Effector CD8-positive, alpha-beta T cell (primary cell): Measurements from ENCODE around the gene TMBIM1.
A peak's percentile ranks its signal among the peaks of the same experiment; 100 is the strongest.

Experiments
- DNase-seq: peaks from one replicate; lab custom pipeline; 2025; lab: John Stamatoyannopoulos, UW

TMBIM1 gene

DNA sequence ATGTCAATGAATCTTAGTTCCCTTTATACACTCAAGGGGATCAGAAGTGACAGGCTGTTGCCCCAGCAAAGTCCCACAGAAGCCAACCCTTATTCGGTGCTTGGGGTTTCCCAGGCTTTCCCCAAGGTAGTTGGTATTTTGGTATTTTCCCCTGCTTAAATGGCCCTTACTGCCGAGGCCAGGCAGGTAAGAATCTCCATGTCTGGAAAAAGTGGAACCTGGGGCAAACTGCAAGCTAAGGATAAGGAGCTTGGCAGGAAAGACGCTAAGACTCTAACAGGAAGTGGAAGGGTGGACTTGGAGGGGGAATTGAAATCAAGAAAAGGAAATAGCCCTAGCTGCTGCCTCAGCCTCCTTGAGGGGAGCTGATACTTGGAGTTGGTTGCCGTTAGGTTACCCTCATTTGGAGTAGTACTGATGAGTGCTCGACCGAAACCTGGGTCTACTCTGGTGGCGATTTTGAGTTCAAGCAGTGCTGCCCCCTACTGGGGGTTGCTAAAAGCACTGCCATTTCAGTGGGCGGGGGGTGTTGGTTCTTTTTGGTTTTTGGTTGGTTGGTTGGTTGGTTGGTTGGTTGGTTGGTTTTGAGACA lies 34.8 kb downstream of the TMBIM1 start:
- peak; percentile 44 for DNase-seq

DNA sequence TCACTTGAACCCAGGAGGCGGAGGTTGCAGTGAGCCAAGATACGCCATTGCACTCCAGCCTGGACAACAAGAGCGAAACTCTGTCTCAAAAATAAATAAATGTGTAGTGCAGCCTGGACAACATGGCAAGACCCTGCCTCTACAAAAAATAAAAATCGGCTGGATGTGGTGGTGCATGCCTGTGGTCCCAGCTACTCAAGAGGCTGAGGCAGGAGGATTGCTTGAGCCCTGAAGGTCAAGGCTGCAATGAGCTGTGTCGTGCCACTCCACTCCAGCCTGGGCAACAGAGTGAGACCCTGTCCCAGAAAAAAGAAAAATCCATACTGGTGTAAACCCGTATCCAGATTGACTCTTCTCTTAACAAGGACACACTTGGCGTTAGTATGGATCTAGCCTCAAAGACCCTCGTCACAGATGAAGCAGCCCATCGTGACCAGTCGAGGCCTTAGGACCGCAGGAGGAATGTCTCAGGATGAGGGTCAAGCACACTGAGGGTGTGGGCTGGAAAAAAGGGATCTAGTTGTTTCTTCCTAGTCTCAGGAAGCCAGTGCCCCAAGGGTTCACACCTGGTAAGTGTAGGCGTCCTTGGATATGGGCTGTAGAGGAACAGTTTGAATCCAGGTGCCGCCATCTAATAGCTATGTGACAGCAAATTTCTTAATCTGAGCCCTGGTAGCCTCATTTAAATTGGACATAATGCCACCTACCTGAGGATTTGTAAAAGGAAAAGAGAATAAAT lies 35.5 kb downstream of the TMBIM1 start:
- no peak for DNase-seq

DNA sequence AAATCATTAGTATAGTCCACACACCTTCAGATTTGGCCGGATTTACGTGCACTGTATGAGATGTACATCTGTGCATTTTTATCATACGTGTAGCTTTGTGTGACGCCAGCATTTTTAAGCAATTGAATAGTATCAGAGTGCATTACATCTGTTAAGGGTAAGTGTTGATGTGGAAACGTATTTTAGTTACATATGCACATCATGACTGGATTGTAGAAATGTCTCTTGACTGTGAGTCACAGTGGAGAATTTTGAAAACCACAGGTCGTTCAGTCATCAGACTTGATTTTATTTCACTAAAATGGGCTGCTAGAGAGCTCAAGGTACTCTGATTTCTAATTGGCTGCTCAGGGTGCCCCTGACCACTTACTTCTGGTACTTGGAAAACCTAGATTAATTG lies 36.9 kb downstream of the TMBIM1 start:
- no peak for DNase-seq

DNA sequence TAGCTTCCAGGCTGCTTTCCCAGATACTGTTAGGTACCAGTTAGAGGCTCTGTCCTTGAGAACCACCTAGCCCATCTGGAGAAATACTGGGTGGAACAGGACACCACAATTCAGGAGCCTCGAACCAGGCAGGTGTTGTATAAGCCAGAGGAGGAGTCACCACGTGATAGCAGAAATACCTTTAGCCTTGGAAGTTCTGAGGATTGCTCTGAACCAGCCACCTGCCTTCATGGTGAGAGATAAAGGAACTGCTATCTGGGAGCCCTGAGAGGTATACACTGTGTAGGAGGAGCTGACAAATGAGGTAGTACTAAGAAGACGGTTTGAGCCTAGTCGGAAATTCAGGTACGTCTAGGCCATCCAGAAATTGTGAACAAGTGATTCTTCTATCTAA lies 39.1 kb downstream of the TMBIM1 start:
- DNase-seq = no peak

DNA sequence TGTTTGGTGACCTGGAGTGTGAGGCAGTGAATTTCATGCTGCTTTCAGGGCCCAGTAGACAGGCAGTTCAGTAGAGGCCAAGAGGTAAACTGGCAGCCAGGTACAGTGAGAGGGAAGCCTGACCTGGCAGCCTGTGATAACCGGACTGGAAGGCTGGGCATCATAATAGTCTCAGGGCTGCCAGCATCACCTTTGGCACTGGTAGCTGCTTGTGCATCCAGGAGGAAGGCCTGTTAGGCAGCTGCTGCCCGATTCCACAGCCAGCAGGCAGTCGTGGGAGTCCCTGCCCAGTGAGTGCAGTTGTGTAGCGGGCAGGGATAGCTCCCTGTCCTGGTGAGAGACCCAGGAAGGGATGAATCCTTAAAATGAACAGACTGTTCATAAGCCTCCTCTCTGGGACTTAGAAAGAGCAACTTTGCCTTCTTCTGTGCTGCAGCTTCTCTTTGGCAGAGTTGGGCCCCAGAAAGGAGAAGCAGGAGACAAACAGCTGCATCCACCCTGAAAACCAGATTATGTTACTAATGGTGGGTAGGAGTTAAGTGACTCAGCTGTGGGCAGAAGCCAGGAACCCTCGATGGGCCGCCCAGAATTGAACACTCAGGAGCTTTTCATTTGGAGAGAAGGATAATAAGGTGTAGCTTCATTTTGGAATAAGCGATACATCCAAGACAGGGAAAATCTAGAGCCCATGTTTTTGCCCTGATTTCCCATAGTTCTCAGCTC lies 39.6 kb downstream of the TMBIM1 start:
- DNase-seq = no peak

DNA sequence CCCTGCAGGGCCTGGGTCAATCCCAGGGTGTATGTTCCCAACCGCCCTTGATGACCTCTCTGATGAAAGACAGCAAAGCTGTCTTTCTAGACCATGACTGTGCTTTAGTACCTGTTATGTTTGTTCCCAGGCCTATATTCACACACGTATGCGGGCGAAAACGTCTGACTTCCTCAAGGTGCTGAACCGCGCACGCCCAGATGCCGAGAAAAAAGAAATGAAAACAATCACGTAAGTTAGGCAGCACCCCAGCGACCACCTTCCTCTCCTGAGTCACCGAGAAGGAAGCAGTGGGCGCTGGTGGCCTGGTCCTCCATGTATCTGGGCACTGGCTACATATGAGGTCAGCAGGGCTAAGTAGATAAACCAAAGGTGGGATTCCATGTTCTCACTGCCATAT lies 42.6 kb downstream of the TMBIM1 start:
- no peak for DNase-seq

DNA sequence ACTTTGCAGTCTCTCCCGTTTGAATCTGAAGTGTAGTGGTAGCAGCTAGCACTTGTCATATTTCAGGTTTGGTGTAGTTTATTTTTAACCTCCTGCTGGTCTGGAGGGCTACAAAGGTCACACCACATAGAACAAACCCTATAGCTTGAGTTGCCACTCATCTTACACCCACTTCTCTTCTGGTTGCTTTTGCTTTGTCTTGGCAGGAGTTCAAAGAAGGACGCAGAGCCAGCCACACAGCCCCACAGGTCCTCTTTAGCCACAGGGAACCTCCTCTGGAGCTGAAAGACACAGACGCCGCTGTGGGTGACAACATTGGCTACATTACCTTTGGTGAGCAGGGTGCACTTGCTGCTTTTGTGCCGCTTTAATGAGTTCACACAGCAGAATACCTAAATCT lies 47.1 kb downstream of the TMBIM1 start:
- DNase-seq = no peak

DNA sequence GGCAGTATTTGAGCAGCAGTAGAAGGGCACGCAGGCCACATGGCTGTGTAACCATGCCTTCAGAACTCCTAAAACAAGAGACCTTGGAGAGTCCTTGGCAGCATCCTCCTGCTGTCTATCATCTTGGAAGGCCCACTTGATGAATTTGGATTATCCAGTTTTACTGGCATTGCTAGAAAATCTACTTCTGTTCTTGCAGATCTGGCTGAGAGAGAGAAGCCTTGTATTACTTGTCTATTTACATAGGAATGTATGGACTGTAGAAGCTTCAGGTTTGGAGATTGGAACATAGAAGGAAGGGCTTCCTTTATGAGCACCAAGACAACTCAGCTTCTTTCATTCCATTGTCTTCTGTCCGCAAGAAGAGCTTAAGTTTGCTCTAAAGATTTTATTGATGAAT lies 47.6 kb downstream of the TMBIM1 start:
- DNase-seq = no peak

DNA sequence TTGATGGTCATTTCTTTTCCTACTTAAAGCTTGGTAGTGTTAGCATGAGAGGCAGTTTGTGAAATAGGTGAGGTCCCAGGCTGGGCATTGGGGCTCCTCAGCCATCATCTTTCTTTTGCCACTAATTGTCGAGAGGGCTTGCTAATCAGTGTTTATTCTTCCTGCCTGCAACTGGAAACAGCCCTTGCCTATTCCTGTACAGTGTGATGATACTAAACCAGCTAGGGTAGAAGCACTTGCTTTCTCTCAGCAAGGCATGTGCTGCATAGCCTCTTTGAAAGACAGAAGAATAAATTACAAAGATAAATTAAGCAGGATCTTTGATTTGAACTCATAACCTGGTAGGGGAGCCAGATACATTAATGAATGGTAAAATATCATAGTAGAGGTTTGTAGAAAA lies 48.1 kb downstream of the TMBIM1 start:
- DNase-seq = no peak

DNA sequence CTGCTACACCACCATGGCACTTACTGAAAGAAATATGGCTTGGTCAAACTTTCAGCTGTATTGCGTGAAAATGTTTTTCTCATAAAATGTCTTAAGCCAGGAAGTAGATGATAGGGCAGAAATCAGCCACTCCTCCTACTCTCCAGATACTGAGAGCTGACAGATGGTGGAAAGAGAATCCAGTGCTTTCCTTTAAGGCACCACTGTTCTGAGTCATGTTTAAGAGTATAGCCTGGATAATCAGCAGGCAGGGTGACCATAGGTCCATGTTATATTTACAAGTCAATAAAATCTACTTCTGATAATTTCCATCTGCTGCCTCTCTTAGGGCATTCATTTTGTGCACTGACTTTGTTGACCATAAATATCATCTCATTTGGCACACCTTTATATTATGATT lies 53.4 kb downstream of the TMBIM1 start:
- no peak for DNase-seq

DNA sequence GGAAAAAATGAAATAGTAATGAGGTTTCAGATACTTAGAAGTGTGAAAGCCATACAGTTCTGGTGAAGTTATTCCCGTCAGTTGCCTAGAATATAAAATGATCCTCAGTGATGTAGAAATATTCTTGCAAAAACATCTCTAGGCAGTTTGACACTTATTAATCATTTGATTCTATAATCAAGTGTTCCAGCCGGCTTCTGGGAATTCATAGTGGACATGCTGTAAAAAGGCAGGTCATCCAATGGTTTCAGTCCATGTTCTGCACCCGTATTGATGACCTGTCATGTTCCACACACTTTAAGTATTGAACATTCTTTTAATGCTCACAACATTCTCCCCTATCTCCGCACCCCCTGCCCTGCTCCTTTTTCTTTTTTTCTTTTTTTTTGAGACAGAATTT lies 55.5 kb downstream of the TMBIM1 start:
- DNase-seq = no peak

DNA sequence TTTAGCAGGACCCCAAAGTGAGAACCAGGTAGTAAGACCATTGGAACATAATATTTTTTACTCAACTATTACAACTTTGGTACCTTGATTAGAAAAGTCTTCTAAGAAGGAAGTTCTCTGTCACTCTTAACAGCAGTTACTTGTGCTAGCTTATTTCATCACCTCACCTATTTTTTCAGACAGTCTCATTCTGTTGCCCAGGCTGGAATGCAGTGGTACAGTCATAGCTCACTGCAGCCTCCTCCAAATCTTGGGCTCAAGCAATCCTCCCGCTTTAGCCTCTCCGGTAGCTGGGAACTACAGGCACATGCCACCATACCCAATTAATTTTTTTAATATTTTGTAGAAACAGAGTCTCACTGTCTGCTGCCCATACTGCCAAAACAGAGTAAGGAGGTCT lies 57.3 kb downstream of the TMBIM1 start:
- DNase-seq = no peak

DNA sequence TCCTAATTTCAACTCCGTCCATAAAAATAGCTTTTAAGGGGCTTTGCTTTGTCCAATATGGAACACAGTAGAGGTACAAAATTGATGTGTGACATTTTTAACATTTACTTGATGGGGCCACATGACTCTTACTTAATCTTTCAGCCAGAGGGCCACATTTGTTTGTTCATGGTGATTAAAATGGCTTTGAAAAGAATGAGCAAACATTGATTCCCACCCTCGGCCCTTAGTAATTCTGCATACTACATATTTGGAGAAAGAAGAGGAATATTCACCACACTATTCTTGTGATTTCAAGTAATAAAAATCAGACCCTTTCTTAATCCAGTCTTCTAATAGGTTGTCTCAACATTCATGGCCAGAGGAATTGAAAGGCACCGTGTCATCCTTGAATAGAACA lies 57.8 kb downstream of the TMBIM1 start:
- DNase-seq = no peak

DNA sequence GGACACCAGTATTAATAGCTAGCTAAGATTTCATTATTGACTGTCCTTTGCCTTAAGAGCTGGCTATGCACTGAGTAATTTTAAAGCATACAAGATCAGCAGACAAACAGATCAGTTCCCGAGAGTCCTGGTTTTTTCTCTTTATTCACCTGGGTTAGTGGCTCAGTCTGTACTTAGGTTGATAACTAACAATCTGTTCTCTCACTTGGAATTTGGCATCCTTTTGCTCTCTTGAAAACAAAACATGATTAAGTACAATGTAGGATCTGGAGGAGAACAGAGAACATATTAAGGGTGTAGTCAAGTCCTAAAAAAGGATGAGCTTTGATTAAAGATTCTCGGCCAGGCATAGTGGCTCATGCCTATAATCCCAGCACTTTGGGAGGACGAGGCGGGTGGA lies 58.8 kb downstream of the TMBIM1 start:
- no peak for DNase-seq

DNA sequence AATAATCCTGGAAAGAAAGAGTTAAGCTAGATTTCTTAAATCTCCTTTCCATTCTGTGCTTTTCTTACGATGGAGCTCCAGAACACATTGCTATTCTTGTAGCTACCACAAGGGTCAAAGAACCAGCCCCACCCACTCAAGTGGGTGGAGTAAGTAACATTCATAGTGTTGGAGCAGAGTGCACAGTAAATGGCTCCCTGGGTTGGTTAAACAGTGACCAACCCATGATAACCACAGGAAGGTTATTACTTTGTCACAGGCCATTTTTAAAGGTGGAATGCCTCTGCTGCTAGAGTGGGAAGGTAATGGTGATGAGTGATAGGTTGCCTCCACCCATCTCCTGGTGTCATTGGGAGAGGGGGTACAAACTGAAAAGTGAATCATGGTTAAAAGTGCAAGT lies 61.4 kb downstream of the TMBIM1 start:
- DNase-seq = no peak

DNA sequence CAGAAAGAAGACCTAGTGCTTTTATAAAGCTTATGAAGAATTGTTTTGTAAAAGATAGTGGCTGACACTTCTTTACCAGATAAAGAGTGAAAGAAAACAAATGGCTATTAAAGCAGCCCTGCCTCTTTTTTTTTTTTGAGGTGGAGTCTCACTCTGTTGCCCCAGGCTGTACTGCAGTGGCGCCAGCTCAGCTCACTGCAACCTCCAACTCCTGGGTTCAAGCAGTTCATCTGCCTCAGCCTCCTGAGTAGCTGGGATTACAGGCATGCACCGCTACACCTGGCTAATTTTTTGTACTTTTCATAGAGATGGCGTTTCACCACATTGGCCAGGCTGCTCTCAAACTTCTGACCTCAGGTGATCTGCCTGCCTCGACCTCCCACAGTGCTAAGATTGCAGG lies 62.5 kb downstream of the TMBIM1 start:
- no peak for DNase-seq

DNA sequence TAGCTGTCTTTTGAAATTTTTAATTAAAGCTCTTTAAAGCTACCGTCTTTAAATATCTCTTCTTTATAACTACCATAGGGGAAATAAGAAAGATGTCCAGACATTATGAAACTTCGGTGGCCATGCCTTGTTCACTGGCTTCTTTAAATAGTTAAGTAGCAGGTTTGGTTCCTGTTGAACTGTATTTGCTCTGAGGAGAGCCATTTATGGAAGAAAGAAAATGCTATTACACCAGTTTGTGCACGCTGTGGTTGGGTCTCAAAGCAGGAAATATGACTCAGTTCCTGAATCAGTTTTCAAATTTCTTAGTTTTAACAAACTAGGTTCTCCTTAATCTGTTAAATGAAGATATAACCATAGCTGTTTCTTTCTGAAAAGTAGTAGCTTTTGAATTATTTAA lies 63.1 kb downstream of the TMBIM1 start:
- DNase-seq = no peak

DNA sequence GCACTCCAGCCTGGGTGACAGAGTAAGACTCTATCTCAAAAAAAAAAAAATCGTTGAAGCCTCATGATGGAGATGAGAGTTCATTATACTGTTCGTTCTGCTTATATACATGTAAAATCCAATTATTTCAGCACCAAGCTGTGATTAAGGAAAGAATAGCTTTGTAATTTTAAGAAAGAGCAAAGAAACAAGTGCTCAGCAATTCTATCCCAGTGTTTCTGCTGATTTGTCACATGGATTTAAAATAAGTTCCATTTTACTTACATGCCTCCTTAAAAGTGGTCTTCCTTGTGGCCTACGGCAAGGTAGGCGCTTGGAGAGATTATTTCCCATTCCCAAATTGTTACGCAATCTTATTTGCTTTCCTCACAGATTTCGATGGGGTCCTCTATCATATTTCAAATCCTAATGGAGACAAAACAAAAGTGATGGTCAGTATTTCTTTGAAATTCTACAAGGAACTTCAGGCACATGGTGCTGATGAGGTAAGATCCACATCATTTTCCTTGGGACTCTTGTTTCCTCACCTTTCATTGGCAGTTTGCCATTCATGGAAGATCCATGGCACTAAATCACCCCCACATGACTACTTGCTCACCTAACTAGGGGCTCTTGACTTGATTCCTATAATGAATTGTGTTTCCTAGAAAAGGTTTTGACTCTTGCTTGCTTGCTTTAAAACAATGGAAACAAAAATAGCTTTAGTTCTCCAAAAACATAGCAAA lies 63.8 kb downstream of the TMBIM1 start:
- no peak for DNase-seq

DNA sequence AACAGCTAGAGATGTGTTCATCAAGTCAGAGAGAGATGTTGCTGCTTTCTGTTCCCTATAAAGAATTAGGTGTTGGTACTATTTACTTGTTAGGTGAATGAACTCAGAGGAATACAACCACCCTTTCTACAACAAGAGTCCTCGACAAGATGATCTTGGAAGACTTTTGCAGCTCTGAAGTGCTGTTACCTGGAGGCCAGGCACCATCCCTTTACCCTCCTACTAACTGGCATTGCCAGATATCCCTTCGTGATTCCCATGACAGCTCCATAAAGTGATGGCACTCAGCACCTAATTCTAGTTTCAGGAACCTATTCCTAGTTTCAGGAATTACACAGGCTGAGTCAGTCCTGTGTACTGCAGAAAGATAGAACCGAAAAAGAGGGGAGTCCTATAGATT lies 65.4 kb downstream of the TMBIM1 start:
- no peak for DNase-seq
